Nephron (organoid): ENCODE measurements around the gene ZNF407.
A peak's percentile ranks its signal among the peaks of the same experiment; 100 is the strongest.

ENCODE experiments used
- H3K27ac Mint-ChIP-seq, 3 experiments: 2 replicates each; pipeline ENCODE4 v1.8.0; 2020; ENCODE audit warnings: mixed read lengths in 3 of 3, mild to moderate bottlenecking in 2 of 3, moderate library complexity in 1 of 3
- H3K27me3 Mint-ChIP-seq: 2 replicates; pipeline ENCODE4 v1.8.0; 2021; ENCODE audit warnings: low read depth, mild to moderate bottlenecking, moderate library complexity, mixed read lengths
- H3K36me3 Mint-ChIP-seq: 2 replicates; pipeline ENCODE4 v1.8.0; 2020; ENCODE audit warnings: low read depth, mixed read lengths
- H3K4me1 Mint-ChIP-seq: 2 replicates; pipeline ENCODE4 v1.8.0; 2020; ENCODE audit warnings: mixed read lengths
- H3K4me3 Mint-ChIP-seq, 3 experiments: 2 replicates each; pipeline ENCODE4 v1.8.0; 2020; ENCODE audit warnings: mild to moderate bottlenecking in 3 of 3, mixed read lengths in 3 of 3, moderate library complexity in 2 of 3
- H3K9me3 Mint-ChIP-seq: 2 replicates; pipeline ENCODE4 v1.8.0; 2020; ENCODE audit warnings: mixed read lengths
- CTCF ChIP-seq, 3 experiments: fragments of 200-600 bp; sonication (generic); IDR thresholded peaks; one replicate each; pipeline ENCODE4 v1.5.0; 2021; ENCODE audit warnings: antibody characterized with exemption in 3 of 3; ENCODE audit not compliant: unreplicated experiment in 3 of 3

The ZNF407 gene

GRCh38 chr18:74748809-74749208 is 151.1 kb downstream of the ZNF407 start:
- peaks cover 9% of the 10 kb centered on the region for H3K9me3 Mint-ChIP-seq
- no peak overlapping the region for H3K4me3 Mint-ChIP-seq
- H3K36me3 Mint-ChIP-seq, result peaks cover 12% of the 10 kb centered on the region
- H3K27ac Mint-ChIP-seq, result peak overlapping the region in 1 of 3 experiments; percentile 63
- no peak for TF ChIP-seq CTCF (IDR thresholded peaks at IDR 0.05; ENCODE audit: unreplicated experiment in 3 of 3)
- no peaks in the 10 kb centered on the region for H3K27me3 Mint-ChIP-seq
- no peaks in the 10 kb centered on the region for H3K4me1 Mint-ChIP-seq

GRCh38 chr18:74758995-74759394 is 161.3 kb downstream of the ZNF407 start:
- H3K4me3 Mint-ChIP-seq, result no peak overlapping the region

GRCh38 chr18:74760026-74760425 is 162.4 kb downstream of the ZNF407 start:
- Mint-ChIP-seq H3K4me3 (no peak overlapping the region), H3K4me1 (no peaks in the 10 kb centered on the region), H3K36me3 (peaks cover 17% of the 10 kb centered on the region), H3K9me3 (peaks cover 28% of the 10 kb centered on the region), H3K27me3 (no peaks in the 10 kb centered on the region), H3K27ac (no peak overlapping the region)
- no peak for TF ChIP-seq CTCF (IDR thresholded peaks at IDR 0.05; ENCODE audit: unreplicated experiment in 3 of 3)

More at GRCh38 chr18:74758995-74759394, 161.3 kb downstream of the ZNF407 start:
- peak overlapping the region in 1 of 3 experiments; percentile 1 for H3K27ac Mint-ChIP-seq
- H3K27me3 Mint-ChIP-seq, result no peaks in the 10 kb centered on the region
- no peaks in the 10 kb centered on the region for H3K4me1 Mint-ChIP-seq
- H3K9me3 Mint-ChIP-seq, result peaks cover 36% of the 10 kb centered on the region
- H3K36me3 Mint-ChIP-seq, result peaks cover 21% of the 10 kb centered on the region
- TF ChIP-seq CTCF (IDR thresholded peaks at IDR 0.05; ENCODE audit: unreplicated experiment in 3 of 3), result no peak

- peaks cover 17% of the 10 kb centered on the region for H3K36me3 Mint-ChIP-seq
- no peak overlapping the region for H3K4me3 Mint-ChIP-seq
- TF ChIP-seq CTCF (IDR thresholded peaks at IDR 0.05; ENCODE audit: unreplicated experiment in 3 of 3), result no peak
- peaks cover 25% of the 10 kb centered on the region for H3K9me3 Mint-ChIP-seq
- no peak overlapping the region for H3K27ac Mint-ChIP-seq
- no peaks in the 10 kb centered on the region for H3K4me1 Mint-ChIP-seq
- no peaks in the 10 kb centered on the region for H3K27me3 Mint-ChIP-seq
These were observed 162.8 kb downstream of the ZNF407 start for GRCh38 chr18:74760436-74760835.

- Mint-ChIP-seq H3K9me3 (no peaks in the 10 kb centered on the region), H3K4me3 (no peak overlapping the region), H3K36me3 (peaks cover 4% of the 10 kb centered on the region), H3K27ac (no peak overlapping the region), H3K27me3 (no peaks in the 10 kb centered on the region), H3K4me1 (no peaks in the 10 kb centered on the region)
- TF ChIP-seq CTCF (IDR thresholded peaks at IDR 0.05; ENCODE audit: unreplicated experiment in 3 of 3), result no peak
These were observed 168.6 kb downstream of the ZNF407 start for GRCh38 chr18:74766251-74766650.

GRCh38 chr18:74768096-74768495 is 170.4 kb downstream of the ZNF407 start:
- Mint-ChIP-seq H3K4me3 (no peak overlapping the region), H3K27ac (no peak overlapping the region), H3K9me3 (no peaks in the 10 kb centered on the region), H3K36me3 (peaks cover 4% of the 10 kb centered on the region), H3K4me1 (no peaks in the 10 kb centered on the region), H3K27me3 (no peaks in the 10 kb centered on the region)
- TF ChIP-seq CTCF (IDR thresholded peaks at IDR 0.05; ENCODE audit: unreplicated experiment in 3 of 3), result no peak
